Suprapubic skin (tissue), 4 donors: ENCODE results near the gene CCNYL1.

Experiments
- CTCF ChIP-seq, 2 donors: fragments of 200-600 bp in 1 of 2; fragments of 450-650 bp in 1 of 2; sonication (generic) in 1 of 2; IDR thresholded peaks; one replicate each; pipeline ENCODE4 v1.5.1; 2016 to 2019; ENCODE audit warnings: antibody characterized with exemption in 2 of 2, mild to moderate bottlenecking in 1 of 2, moderate library complexity in 1 of 2
- POLR2A ChIP-seq, 2 donors: fragments of 450-650 bp; IDR thresholded peaks; one replicate each; pipeline ENCODE4 v1.6.1; 2017; ENCODE audit warnings: antibody characterized with exemption in 2 of 2, mild to moderate bottlenecking in 2 of 2, moderate library complexity in 2 of 2
- POLR2AphosphoS5 ChIP-seq, 3 donors: sonication (generic); formaldehyde crosslinking; IDR thresholded peaks; one replicate each; pipeline ENCODE4 v1.6.1; 2017; ENCODE audit warnings: antibody characterized with exemption in 3 of 3

- no peak for TF ChIP-seq CTCF (IDR thresholded peaks at IDR 0.05)
- TF ChIP-seq POLR2A (IDR thresholded peaks at IDR 0.05), result no peak
- TF ChIP-seq POLR2AphosphoS5 (IDR thresholded peaks at IDR 0.05), result no peak
These were observed 30.0 kb upstream of the CCNYL1 start for GRCh38 chr2:207681431-207681830.
